Measurements from ENCODE around the gene CMIP. TPM values are rescaled to one million over a fixed set of nuclear protein-coding genes. Genes with fewer than 3 reads are reported as not detected.

CMIP gene
- total RNA-seq, 1 experiment from 2014 or later: 12.7 TPM

DNA sequence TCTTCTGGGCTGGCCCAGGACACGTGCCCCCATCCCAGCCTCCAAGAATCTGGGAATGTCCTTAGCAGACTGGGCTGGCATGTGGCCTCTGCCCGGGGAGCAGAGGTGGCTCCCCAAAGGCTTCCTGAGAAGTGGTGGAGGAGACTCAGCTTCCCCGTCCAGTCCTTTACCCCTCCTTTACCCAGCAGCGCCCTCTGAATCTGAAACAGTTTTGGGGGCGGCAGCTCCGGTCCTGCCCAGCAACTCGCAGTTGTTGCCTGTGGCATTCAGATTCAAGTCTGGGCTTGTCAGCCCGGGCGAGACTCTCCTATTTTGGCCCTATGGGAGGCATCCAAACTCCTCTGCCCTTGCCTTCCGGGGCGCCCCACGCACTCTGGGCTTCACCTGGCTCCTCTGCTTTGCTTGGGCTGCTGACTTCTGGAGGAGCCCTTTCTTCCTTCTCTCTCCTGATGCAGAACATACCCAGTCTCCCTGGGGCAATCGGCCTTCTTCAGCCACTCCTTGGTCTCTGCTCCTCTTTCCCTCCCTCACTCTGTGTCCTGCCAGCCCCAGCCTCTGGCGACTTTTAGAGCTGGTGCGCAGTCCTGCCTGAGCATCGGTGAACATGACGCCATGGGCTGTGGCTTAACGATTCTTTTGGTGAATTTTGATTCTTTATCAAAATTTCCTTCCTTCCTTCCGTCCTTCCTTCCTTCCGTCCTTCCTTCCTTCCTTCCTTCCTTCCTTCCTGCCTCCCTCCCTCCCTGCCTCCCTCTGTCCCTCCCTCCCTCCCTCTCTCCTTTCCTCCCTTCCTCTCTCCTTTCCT lies 55.2 kb downstream of the CMIP start:
- Histone ChIP-seq H3K4me2 (ENCODE audit: low read depth, low read length, poor library complexity, severe bottlenecking) (no peak overlapping the region), H3K27ac (ENCODE audit: low read length) (no peak overlapping the region), H3K9ac (ENCODE audit: low read length) (no peak overlapping the region), H3K4me1 (ENCODE audit: low read length) (peaks cover 35% of the 10 kb centered on the region), H3K4me3 (ENCODE audit: low read length) (no peak overlapping the region), H3K27me3 (ENCODE audit: low read length) (no peaks in the 10 kb centered on the region), H4K20me1 (ENCODE audit: insufficient read depth, low read depth, low read length) (peaks cover 57% of the 10 kb centered on the region), H3K79me2 (ENCODE audit: low read length) (no peaks in the 10 kb centered on the region), H3K9me3 (ENCODE audit: low read length) (no peaks in the 10 kb centered on the region), H3K9me2 (replicated peaks; ENCODE audit: insufficient read depth, low read length) (no peaks in the 10 kb centered on the region), H2AFZ (ENCODE audit: low read length) (no peak overlapping the region), H3K36me3 (ENCODE audit: insufficient read depth, low read length) (no peaks in the 10 kb centered on the region)
- no peak for DNase-seq

DNA sequence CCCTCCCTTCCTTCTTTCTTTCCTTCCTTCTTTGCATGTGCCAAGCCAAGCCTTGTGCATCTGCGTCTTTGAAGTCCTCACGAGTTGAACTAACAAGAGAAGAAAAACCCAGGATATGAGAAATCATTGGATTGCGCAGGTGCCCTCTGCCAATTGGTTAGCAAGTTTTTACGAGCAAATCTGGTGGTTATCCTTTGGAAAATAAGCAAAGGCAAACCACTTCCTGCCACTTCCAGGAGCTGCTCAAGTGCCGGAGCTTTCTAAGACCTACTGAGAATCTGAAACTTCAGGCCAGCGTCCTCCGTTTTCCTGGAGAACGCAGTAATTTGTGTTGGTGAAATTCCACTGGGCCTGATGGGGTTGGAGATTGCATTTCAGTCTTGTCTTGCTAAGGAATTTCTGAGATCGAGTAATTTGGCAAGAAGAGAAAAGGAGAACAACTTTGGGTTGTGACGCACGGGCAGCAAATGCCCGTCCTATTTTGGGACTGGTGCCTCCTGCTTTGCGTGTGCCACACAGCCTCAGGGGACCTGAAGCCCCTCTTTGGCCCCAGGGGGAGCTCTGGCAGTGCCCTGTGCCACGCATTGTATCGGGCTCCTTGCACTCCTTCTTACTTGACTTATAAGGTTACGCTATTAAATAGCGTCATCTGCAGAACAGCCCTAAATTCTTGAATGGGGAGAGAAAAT lies 56.4 kb downstream of the CMIP start:
- Histone ChIP-seq H3K4me2 (ENCODE audit: low read depth, low read length, poor library complexity, severe bottlenecking) (peak overlapping the region; percentile 55), H3K9ac (ENCODE audit: low read length) (no peak overlapping the region), H3K4me1 (ENCODE audit: low read length) (peaks cover 35% of the 10 kb centered on the region), H3K27ac (ENCODE audit: low read length) (no peak overlapping the region), H3K9me3 (ENCODE audit: low read length) (no peaks in the 10 kb centered on the region), H3K27me3 (ENCODE audit: low read length) (no peaks in the 10 kb centered on the region), H3K4me3 (ENCODE audit: low read length) (peak overlapping the region; percentile 42), H2AFZ (ENCODE audit: low read length) (no peak overlapping the region), H3K9me2 (replicated peaks; ENCODE audit: insufficient read depth, low read length) (no peaks in the 10 kb centered on the region), H3K79me2 (ENCODE audit: low read length) (no peaks in the 10 kb centered on the region), H4K20me1 (ENCODE audit: insufficient read depth, low read depth, low read length) (peaks cover 58% of the 10 kb centered on the region), H3K36me3 (ENCODE audit: insufficient read depth, low read length) (no peaks in the 10 kb centered on the region)
- DNase-seq: peak; percentile 73

DNA sequence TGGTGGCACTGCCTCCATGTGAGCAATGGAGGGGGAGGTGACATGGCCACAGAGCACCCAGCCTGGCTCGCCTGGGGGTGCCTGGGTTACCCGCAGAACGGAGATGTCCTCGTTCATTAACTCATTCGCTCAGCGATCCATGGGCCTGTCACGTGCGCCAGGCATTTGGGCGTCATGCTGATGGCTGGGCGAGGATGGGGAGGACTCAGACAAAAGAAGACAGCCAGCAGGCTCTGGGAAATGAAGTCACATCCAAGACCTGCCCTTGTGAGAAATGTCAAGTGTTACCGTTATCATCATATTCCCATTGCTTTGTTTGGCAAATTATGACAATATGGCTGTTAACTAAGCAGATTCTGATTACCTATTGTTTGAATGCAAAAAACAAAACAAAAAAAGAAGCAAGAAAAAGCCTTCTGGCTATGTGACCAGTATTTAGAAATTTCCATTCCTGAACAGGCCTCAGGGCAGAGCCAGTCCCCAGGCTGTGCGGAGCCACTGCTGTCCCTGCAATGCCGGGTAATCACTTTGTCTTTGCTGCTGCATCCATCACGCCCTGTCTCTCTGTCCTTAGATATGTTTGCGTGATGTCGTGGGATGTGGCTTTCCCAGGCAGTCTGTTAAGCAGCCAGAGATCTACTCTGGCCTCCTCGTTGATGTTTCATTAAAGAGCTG lies 57.9 kb downstream of the CMIP start:
- Histone ChIP-seq H3K9me3 (ENCODE audit: low read length) (no peaks in the 10 kb centered on the region), H3K27me3 (ENCODE audit: low read length) (no peaks in the 10 kb centered on the region), H3K4me1 (ENCODE audit: low read length) (peaks cover 27% of the 10 kb centered on the region), H3K27ac (ENCODE audit: low read length) (no peak overlapping the region), H3K4me3 (ENCODE audit: low read length) (no peak overlapping the region), H4K20me1 (ENCODE audit: insufficient read depth, low read depth, low read length) (peaks cover 49% of the 10 kb centered on the region), H3K79me2 (ENCODE audit: low read length) (no peaks in the 10 kb centered on the region), H2AFZ (ENCODE audit: low read length) (no peak overlapping the region), H3K9me2 (replicated peaks; ENCODE audit: insufficient read depth, low read length) (no peaks in the 10 kb centered on the region), H3K9ac (ENCODE audit: low read length) (no peak overlapping the region), H3K36me3 (ENCODE audit: insufficient read depth, low read length) (no peaks in the 10 kb centered on the region), H3K4me2 (ENCODE audit: low read depth, low read length, poor library complexity, severe bottlenecking) (no peak overlapping the region)
- DNase-seq: no peak

DNA sequence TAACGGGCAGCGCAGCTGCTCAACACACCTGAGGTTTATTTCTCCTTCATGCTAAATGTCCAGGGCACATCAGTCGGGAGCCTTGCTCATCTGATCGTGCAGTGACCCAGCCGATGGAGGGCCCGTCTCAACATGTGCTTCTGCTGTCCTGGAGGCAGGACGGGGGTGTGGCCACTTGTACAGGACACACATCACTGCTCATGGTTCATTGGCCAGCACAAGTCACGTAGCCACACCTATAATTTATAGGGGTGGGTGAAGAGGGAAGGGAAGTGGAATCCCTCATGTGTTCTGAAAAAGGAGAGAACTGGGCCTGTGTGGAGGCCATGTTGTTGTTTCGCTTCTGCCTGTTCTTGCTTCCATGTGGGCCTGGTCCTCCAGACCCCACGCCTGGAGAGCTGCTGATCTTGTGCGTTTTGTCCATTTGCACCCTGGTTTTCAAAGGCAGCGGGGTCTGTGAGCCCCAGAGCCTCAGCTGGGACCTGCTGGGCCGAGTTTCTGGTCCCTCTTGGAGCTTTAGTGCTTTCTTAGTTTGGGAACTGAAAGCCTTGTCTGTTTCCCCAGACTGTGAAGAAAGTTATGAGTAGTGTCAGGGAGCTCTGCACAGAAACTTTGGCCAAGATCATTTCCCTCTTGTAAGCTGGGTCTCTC lies 60.5 kb downstream of the CMIP start:
- Histone ChIP-seq H3K9me3 (ENCODE audit: low read length) (no peaks in the 10 kb centered on the region), H3K4me1 (ENCODE audit: low read length) (peaks cover 14% of the 10 kb centered on the region), H3K4me3 (ENCODE audit: low read length) (no peak overlapping the region), H3K27me3 (ENCODE audit: low read length) (no peaks in the 10 kb centered on the region), H2AFZ (ENCODE audit: low read length) (no peak overlapping the region), H4K20me1 (ENCODE audit: insufficient read depth, low read depth, low read length) (peaks cover 41% of the 10 kb centered on the region), H3K4me2 (ENCODE audit: low read depth, low read length, poor library complexity, severe bottlenecking) (no peak overlapping the region), H3K27ac (ENCODE audit: low read length) (no peak overlapping the region), H3K36me3 (ENCODE audit: insufficient read depth, low read length) (no peaks in the 10 kb centered on the region), H3K9me2 (replicated peaks; ENCODE audit: insufficient read depth, low read length) (no peaks in the 10 kb centered on the region), H3K9ac (ENCODE audit: low read length) (no peak overlapping the region), H3K79me2 (ENCODE audit: low read length) (no peaks in the 10 kb centered on the region)
- no peak for DNase-seq

DNA sequence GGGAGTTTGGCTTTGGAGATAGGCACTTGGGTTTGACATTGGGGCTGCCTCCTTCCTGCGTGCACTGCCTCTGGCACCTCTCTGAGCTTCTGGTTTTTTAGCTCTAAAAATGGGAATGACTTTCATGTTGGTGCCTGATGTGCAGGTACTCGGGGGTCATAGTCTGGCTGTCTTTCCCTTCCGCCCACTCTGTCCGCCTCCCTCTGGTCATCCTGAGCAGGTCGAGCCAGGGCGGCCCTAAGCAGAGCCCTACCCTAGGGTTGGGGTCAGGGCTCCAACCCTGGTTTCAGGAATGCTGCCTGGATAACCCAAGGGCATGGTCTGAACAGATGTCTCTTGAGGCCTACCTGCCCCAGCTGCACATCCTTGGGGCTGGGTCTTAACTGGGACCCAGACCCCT lies 64.8 kb downstream of the CMIP start:
- H3K9me2 ChIP-seq (replicated peaks; ENCODE audit: insufficient read depth, low read length): no peaks in the 10 kb centered on the region
- no peak for DNase-seq
- no peak overlapping the region for H3K4me3 ChIP-seq (ENCODE audit: low read length)
- H3K9ac ChIP-seq (ENCODE audit: low read length): no peak overlapping the region
- H3K27me3 ChIP-seq (ENCODE audit: low read length): no peaks in the 10 kb centered on the region
- H3K27ac ChIP-seq (ENCODE audit: low read length): no peak overlapping the region
- H3K79me2 ChIP-seq (ENCODE audit: low read length): no peaks in the 10 kb centered on the region
- no peak overlapping the region for H3K4me2 ChIP-seq (ENCODE audit: low read depth, low read length, poor library complexity, severe bottlenecking)
- no peak overlapping the region for H2AFZ ChIP-seq (ENCODE audit: low read length)
- H3K36me3 ChIP-seq (ENCODE audit: insufficient read depth, low read length): no peaks in the 10 kb centered on the region
- H4K20me1 ChIP-seq (ENCODE audit: insufficient read depth, low read depth, low read length): peaks cover 43% of the 10 kb centered on the region; the same call in 1 of the 2 replicates
- peaks cover 9% of the 10 kb centered on the region for H3K4me1 ChIP-seq (ENCODE audit: low read length)
- no peaks in the 10 kb centered on the region for H3K9me3 ChIP-seq (ENCODE audit: low read length)

DNA sequence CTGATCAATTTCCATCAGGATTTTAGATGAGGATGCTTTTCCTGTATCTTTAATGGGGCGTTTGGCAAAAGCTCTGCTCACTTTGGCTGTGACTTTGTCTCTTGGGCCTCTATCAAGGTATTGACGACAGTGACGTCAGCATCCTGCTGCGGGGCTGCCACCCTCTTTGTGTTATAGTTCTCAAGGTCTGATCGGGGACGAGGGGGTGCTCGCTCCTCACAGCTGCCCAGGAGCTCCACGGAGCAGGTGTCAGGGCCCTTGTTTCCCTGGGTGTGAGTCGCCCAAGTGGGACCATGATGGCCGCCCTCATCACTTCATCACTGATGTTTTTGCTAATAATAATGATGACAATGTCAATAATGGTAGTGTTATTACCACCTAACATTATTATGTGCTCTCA lies 65.4 kb downstream of the CMIP start:
- H3K9ac ChIP-seq (ENCODE audit: low read length): no peak overlapping the region
- no peak overlapping the region for H3K4me2 ChIP-seq (ENCODE audit: low read depth, low read length, poor library complexity, severe bottlenecking)
- no peak overlapping the region for H2AFZ ChIP-seq (ENCODE audit: low read length)
- no peaks in the 10 kb centered on the region for H3K9me3 ChIP-seq (ENCODE audit: low read length)
- no peaks in the 10 kb centered on the region for H3K79me2 ChIP-seq (ENCODE audit: low read length)
- no peak overlapping the region for H3K4me3 ChIP-seq (ENCODE audit: low read length)
- H3K27ac ChIP-seq (ENCODE audit: low read length): no peak overlapping the region
- no peaks in the 10 kb centered on the region for H3K9me2 ChIP-seq (replicated peaks; ENCODE audit: insufficient read depth, low read length)
- H3K36me3 ChIP-seq (ENCODE audit: insufficient read depth, low read length): no peaks in the 10 kb centered on the region
- no peak for DNase-seq
- H3K27me3 ChIP-seq (ENCODE audit: low read length): no peaks in the 10 kb centered on the region
- peaks cover 11% of the 10 kb centered on the region for H3K4me1 ChIP-seq (ENCODE audit: low read length)
- peaks cover 42% of the 10 kb centered on the region; the same call in 1 of the 2 replicates for H4K20me1 ChIP-seq (ENCODE audit: insufficient read depth, low read depth, low read length)

DNA sequence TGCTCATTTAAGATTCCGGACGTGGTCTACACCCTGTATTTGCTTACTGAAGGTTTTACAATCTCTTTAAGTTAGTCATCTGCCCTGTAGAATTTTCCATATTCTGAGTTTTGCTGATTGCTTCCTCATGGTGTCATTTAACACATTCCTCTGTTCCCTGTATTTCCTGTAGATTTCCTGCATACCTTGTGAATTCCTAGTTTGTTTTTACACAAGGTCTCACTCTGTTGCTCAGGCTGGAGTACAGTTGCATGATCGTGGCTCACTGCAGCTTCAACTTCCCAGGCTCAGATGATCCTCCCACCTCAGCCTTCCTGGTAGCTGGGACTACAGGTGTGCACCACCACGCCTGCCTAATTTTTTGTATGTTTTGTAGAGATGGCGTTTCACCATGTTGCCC lies 66.8 kb downstream of the CMIP start:
- H3K27ac ChIP-seq (ENCODE audit: low read length): no peak overlapping the region

More for the DNA sequence above, 66.8 kb downstream of the CMIP start:
- Histone ChIP-seq H3K27me3 (ENCODE audit: low read length) (no peaks in the 10 kb centered on the region), H3K9me2 (replicated peaks; ENCODE audit: insufficient read depth, low read length) (no peaks in the 10 kb centered on the region), H3K4me1 (ENCODE audit: low read length) (peaks cover 11% of the 10 kb centered on the region), H3K79me2 (ENCODE audit: low read length) (no peaks in the 10 kb centered on the region), H3K4me3 (ENCODE audit: low read length) (no peak overlapping the region), H3K36me3 (ENCODE audit: insufficient read depth, low read length) (no peaks in the 10 kb centered on the region), H3K9ac (ENCODE audit: low read length) (no peak overlapping the region), H2AFZ (ENCODE audit: low read length) (no peak overlapping the region), H3K9me3 (ENCODE audit: low read length) (no peaks in the 10 kb centered on the region), H4K20me1 (ENCODE audit: insufficient read depth, low read depth, low read length) (peaks cover 41% of the 10 kb centered on the region; the same call in 1 of the 2 replicates), H3K4me2 (ENCODE audit: low read depth, low read length, poor library complexity, severe bottlenecking) (no peak overlapping the region)
- DNase-seq: no peak
